Measurements from ENCODE around the gene OIT3.

GRCh38 chr10:72910705-72911104 is 17.2 kb downstream of the OIT3 start:
- TF ChIP-seq, protein P1, sequence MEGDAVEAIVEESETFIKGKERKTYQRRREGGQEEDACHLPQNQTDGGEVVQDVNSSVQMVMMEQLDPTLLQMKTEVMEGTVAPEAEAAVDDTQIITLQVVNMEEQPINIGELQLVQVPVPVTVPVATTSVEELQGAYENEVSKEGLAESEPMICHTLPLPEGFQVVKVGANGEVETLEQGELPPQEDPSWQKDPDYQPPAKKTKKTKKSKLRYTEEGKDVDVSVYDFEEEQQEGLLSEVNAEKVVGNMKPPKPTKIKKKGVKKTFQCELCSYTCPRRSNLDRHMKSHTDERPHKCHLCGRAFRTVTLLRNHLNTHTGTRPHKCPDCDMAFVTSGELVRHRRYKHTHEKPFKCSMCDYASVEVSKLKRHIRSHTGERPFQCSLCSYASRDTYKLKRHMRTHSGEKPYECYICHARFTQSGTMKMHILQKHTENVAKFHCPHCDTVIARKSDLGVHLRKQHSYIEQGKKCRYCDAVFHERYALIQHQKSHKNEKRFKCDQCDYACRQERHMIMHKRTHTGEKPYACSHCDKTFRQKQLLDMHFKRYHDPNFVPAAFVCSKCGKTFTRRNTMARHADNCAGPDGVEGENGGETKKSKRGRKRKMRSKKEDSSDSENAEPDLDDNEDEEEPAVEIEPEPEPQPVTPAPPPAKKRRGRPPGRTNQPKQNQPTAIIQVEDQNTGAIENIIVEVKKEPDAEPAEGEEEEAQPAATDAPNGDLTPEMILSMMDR (IDR thresholded peaks at IDR 0.05): no peak
- no peak for TF ChIP-seq POLR2A (IDR thresholded peaks at IDR 0.05)
- TF ChIP-seq POLR2AphosphoS5 (IDR thresholded peaks at IDR 0.05): no peak
